SJSA1 (cell line): ENCODE data around the gene SLC22A3. TPM values are rescaled to one million over a fixed set of nuclear protein-coding genes. Genes with fewer than 3 reads are reported as not detected.
"Not testable (repeated sequence)": the region's sequence is repeated elsewhere in the genome, so short reads cannot be mapped to it uniquely, and the experiment has no call there.

Experiments
- DNase-seq, 2 experiments: peaks; one replicate each; pipeline ENCODE4 v3.0.0-alpha.2; 2015 to 2020; ENCODE audit warnings: low spot score in 2 of 2, low read depth in 1 of 2
- H3K27ac ChIP-seq: fragments of 250-450 bp; sonication (Bioruptor Pico); 2 replicates; pipeline ENCODE4 v1.5.1; 2020; ENCODE audit warnings: mild to moderate bottlenecking, moderate library complexity
- H3K27me3 ChIP-seq: fragments of 250-450 bp; sonication (Bioruptor Pico); replicated peaks from 2 replicates; pipeline ENCODE4 v1.5.1; 2020; ENCODE audit warnings: mild to moderate bottlenecking, moderate library complexity
- H3K36me3 ChIP-seq: fragments of 250-450 bp; sonication (Bioruptor Pico); 2 replicates; pipeline ENCODE4 v1.5.1; 2020; ENCODE audit warnings: mild to moderate bottlenecking
- H3K4me1 ChIP-seq: fragments of 250-450 bp; sonication (Bioruptor Pico); replicated peaks from 2 replicates; pipeline ENCODE4 v1.6.1; 2021; ENCODE audit warnings: mild to moderate bottlenecking
- H3K4me3 ChIP-seq: fragments of 250-450 bp; sonication (Bioruptor Pico); 2 replicates; pipeline ENCODE4 v1.5.1; 2020; ENCODE audit warnings: mild to moderate bottlenecking
- H3K9me3 ChIP-seq: fragments of 250-450 bp; sonication (Bioruptor Pico); replicated peaks from 2 replicates; pipeline ENCODE4 v1.5.1; 2020; ENCODE audit warnings: mild to moderate bottlenecking
- total RNA-seq: library from RNA; depleted of rRNA; stranded (reverse); fragments of >200 nt; shearing (Covaris generic); gene quantifications from 2 replicates; pipeline ENCODE4 v1.2.3, GENCODE V29; 2014

SLC22A3 gene
- total RNA-seq, 1 experiment from 2014 or later: not detected

DNA sequence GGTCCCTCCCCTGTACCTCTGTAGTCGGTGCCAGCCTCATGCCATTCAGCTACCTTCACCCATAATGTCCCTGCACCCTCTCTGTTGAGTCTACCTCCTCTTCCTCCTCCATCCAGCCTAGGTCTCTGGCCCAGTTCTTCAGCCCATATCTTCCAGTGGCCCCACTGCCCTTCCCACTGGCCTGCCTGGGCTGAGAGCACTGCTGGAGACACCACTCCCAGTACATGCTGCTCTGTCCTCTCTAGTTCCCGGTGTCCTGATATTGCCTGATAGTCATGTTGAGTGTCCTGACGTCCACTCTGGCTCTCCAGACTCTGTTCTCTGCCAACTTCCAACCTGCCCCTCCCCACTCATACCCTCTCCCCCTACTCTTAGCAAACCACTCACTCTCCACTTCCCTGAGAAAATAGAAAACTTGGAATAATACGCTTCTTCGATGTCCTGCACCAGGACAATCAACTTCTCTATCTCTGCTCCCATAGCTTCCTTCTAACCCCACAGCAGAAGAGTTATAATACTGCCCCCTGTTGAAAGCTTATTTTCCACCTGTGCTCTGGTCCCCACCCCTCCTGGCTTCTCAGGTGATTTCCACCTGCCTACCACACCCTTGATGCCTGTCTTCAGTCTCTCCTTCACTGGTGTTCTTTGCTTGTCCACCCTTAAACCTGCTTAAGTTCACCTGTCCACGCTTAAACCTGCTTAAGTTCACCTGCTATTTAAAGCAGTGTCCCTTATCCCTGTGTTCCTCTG is 19.8 kb downstream of the SLC22A3 start:
- no peak overlapping the region for H3K4me3 ChIP-seq
- no peaks in the 10 kb centered on the region for H3K9me3 ChIP-seq
- H3K27me3 ChIP-seq: no peaks in the 10 kb centered on the region
- no peak overlapping the region for H3K27ac ChIP-seq
- no peak for DNase-seq
- H3K4me1 ChIP-seq: no peaks in the 10 kb centered on the region
- no peaks in the 10 kb centered on the region for H3K36me3 ChIP-seq

DNA sequence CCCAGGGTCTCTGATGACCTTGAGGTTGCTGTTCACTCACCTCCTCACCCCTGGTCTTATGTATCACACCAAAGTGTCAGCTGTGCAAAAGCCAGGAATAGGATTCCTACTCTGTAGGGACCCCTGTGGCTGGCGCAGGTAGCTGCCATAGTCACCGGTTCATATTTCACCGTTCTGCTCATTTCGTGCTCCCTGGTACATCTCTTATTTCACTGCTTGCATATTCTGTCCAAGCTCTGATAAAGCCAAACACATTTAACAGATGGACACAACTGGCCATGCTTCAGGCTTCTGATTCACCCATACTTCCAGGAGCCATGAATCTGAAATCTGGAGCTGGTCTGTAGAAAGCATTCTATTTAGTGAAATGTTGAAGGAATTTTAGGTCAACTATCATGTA is 20.5 kb downstream of the SLC22A3 start:
- Histone ChIP-seq H3K4me3 (no peak overlapping the region), H3K36me3 (no peaks in the 10 kb centered on the region), H3K4me1 (no peaks in the 10 kb centered on the region), H3K27me3 (no peaks in the 10 kb centered on the region), H3K27ac (no peak overlapping the region), H3K9me3 (no peaks in the 10 kb centered on the region)
- DNase-seq: no peak

DNA sequence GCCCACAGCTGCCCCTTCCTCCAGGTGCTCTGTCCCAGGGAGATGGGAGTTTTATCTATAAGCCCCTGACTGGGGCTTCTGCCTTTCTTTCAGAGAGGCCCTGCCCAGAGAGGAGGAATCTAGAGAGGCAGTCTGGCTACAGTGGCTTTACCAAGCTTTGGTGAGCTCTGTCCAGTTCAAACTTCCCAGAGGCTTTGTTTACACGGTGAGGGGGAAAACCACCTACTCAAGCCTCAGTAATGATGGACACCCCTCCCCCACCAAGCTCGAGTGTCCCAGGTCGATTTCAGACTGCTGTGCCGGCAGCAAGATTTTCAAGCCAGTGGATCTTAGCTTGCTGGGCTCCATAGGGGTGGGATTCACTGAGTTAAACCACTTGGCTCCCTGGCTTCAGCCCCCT is 25.4 kb downstream of the SLC22A3 start:
- not testable (repeated sequence) for H3K9me3 ChIP-seq, H3K36me3 ChIP-seq, H3K27me3 ChIP-seq, H3K27ac ChIP-seq, H3K4me3 ChIP-seq, H3K4me1 ChIP-seq, DNase-seq

DNA sequence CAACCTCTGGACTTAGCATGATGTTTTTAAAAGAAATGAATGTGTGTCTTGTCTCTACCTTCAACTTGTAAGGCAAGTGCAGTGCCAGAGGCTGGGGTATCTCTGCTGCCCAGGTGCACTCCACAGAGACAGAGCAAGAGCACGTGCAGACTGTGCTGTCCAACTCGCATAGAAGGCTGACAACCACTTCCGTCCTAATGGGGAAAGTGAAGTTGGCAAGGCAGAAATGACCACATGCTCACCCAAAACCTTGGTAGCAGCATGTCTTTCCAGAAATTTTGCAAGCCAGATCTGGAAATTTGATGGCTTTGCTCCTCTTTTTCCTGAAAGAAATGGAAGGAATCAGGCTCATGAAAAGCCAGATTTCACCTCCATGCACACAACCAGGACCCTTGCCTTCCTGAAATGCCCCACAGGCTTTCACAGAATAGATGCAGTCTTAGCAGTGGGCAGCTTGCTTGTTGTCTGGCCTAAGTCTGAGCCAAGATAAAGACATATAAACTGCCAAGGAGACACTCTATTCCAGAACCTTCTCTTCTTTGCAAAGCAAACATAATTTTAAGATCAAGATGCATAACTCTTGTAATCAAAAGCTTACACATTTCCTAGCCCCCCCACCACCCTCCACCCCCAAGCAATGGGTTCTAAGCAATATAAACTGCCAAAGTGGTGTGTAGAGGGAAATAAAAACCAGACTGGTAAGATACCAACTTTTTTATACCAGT is 26.8 kb downstream of the SLC22A3 start:
- H3K27ac ChIP-seq: no peak overlapping the region
- 0 out of 2 replicates have a peak, but pooled peaks cover 4% of the 10 kb centered on the region for H3K27me3 ChIP-seq
- H3K36me3 ChIP-seq: no peaks in the 10 kb centered on the region
- no peak for DNase-seq
- no peaks in the 10 kb centered on the region for H3K9me3 ChIP-seq
- no peaks in the 10 kb centered on the region for H3K4me1 ChIP-seq
- H3K4me3 ChIP-seq: no peak overlapping the region

DNA sequence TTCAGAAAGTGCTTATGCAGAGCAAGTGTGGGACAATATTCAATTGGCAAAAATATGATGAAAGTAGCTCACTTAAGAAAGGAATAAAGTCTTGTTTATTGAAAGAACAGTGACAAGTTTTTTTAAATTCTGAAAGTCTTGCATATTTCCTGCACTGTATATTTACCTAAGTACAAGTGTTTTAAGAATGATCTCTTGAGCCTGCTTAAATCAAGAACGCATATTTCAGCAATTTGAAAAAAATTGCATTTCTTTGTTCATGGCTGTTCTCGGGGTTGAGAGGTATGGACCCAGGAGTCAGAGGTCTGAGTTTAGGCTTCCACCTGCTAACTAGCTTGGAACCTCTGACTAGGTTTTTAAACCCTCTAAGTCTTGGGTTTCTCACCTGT is 27.4 kb downstream of the SLC22A3 start:
- no peak overlapping the region for H3K4me3 ChIP-seq
- H3K36me3 ChIP-seq: no peaks in the 10 kb centered on the region
- no peak for DNase-seq

DNA sequence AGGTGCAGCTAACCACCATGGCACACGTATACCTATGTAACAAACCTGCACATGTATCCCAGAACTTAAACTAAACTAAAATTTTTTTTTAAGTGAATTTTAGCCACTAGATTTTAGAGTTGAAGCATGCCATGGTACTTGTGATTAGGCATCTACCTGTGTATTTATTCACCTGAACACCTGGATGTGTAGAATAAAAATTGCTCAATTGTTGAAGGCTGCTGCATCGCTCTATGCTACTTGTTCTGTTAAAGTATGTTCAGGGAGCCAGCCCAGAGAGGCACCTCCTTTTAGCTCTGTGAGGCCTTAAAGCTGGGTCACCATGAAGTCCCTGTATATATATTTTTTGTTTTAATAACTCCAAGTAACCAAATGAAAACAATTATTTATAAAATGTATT is 28.3 kb downstream of the SLC22A3 start:
- Histone ChIP-seq H3K4me3 (no peak overlapping the region), H3K27ac (no peak overlapping the region), H3K27me3 (0 out of 2 replicates have a peak, but pooled peaks cover 4% of the 10 kb centered on the region), H3K9me3 (no peaks in the 10 kb centered on the region), H3K4me1 (no peaks in the 10 kb centered on the region), H3K36me3 (no peaks in the 10 kb centered on the region)
- DNase-seq: no peak

More for the DNA sequence above, 27.4 kb downstream of the SLC22A3 start:
- no peaks in the 10 kb centered on the region for H3K4me1 ChIP-seq
- H3K9me3 ChIP-seq: no peaks in the 10 kb centered on the region
- H3K27ac ChIP-seq: no peak overlapping the region
- 0 out of 2 replicates have a peak, but pooled peaks cover 4% of the 10 kb centered on the region for H3K27me3 ChIP-seq

DNA sequence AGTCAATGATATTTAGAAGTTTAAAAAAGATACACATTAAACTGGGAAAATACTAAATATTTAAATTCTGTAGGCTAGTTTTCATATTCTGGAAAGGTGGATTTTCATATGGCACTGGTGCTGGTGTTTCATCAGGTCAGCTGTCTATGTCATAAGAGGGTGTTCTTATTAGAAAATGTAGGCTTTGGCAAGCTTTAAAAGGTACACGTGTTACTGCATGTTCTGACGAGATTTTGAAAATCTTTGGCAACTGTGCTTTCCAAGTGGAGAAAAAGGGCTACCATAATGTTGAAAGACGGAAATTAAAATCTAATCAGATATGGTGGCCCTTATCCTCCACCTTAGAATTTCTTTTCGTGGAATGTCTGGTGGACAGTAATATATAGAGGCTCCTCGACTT is 30.0 kb downstream of the SLC22A3 start:
- DNase-seq: no peak
- no peaks in the 10 kb centered on the region for H3K4me1 ChIP-seq
- no peaks in the 10 kb centered on the region for H3K36me3 ChIP-seq
- no peak overlapping the region for H3K4me3 ChIP-seq
- no peak overlapping the region for H3K27ac ChIP-seq
- 0 out of 2 replicates have a peak, but pooled peaks cover 4% of the 10 kb centered on the region for H3K27me3 ChIP-seq
- no peaks in the 10 kb centered on the region; the same call in 1 of the 2 replicates for H3K9me3 ChIP-seq

DNA sequence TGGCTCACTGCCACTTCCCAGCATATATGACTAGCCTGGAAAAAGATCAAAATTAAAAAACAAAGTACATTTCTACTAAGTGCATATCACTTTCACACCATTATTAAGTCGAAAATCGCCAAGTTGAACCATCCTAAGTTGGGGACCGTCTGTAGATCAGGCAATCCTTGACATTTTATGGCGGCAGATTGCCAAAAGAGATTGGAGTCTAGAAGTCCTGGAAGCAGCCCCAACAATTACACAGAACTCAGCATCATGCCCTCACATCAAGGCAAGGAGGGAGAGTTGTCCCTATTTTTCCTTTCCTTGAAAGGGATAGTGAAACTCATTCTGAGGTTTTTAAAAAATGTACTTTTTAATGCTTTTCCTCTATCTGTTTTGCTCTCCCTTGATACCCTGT is 30.7 kb downstream of the SLC22A3 start:
- Histone ChIP-seq H3K27ac (no peak overlapping the region), H3K27me3 (0 out of 2 replicates have a peak, but pooled peaks cover 4% of the 10 kb centered on the region), H3K36me3 (no peaks in the 10 kb centered on the region), H3K4me1 (no peaks in the 10 kb centered on the region), H3K9me3 (no peaks in the 10 kb centered on the region; the same call in 1 of the 2 replicates), H3K4me3 (no peak overlapping the region)
- DNase-seq: no peak

DNA sequence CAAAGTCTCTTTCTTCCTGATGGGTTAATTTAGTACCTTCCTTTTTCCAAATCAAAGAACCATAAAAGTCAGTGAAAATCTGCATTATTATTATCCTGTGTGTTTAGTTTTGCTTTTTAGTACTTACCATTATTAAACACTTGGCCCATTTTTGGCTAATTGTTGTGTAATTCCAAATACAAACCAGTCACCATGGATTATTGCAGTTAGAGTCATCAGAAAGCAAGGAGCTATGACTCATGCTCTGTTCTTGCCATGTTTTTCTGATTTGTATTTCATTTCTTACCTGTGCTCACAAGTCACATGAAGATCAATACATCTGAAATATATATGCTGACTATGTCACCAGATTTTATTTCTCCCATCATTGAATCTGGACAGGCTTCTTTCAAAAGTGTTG is 31.3 kb downstream of the SLC22A3 start:
- no peaks in the 10 kb centered on the region for H3K4me1 ChIP-seq
- no peak overlapping the region for H3K4me3 ChIP-seq
- no peaks in the 10 kb centered on the region for H3K36me3 ChIP-seq
- H3K27me3 ChIP-seq: 0 out of 2 replicates have a peak, but pooled peaks cover 4% of the 10 kb centered on the region
- no peak for DNase-seq
- no peaks in the 10 kb centered on the region; the same call in 1 of the 2 replicates for H3K9me3 ChIP-seq
- H3K27ac ChIP-seq: no peak overlapping the region

DNA sequence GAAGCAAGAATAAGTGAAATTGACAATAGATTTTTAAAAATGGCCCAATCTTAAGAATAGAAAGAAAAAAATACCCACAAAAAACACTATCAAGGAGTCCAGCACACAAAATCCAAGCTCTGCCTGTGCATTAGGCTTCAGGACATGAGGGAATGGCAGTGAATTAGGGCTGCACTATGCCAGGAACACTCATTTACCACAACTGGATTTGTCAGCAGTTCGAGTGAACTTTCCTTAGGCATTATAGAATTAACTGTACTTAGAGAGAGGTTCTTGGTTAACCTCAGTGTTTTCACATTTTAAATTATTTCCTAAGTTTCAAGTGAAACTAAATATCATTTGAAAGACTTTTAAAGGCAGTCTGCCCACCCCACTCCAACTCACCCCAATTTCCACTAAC is 34.8 kb downstream of the SLC22A3 start:
- no peak for DNase-seq
- Histone ChIP-seq H3K9me3 (no peaks in the 10 kb centered on the region; the same call in 1 of the 2 replicates), H3K36me3 (no peaks in the 10 kb centered on the region), H3K27ac (no peak overlapping the region), H3K4me3 (no peak overlapping the region), H3K27me3 (0 out of 2 replicates have a peak, but pooled peaks cover 4% of the 10 kb centered on the region), H3K4me1 (no peaks in the 10 kb centered on the region)

DNA sequence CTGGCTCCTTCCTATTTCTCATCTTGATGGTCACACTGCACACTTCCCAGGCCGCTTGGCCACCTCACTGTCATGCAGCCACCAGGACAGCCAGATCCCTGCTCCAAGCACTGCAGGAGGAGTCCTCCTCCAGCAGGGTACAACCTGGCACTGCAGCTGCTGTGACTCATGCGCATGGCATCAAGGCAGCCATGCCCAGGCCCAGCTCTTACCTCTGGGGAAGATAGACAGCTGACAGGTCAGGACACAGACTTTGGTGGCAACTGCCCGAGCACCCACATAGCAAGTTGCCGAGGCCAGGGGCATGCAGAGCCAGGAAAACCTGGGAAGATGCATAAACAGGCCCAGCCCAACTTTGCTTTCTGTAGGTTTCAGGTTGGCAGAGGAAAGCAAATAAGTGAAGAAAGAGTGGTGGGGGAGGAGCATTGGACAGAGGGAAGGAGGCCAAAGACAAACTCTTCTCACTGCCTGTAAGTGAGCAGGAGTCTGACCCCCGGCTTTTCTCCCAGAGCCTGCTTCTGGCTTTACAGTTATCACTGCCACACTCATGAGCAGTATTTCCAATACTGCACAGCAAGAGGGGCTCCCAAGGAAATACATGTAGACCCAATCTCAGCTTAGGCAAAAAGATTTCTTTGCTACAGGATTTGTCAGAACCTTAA is 38.8 kb downstream of the SLC22A3 start:
- Histone ChIP-seq H3K4me1 (no peaks in the 10 kb centered on the region), H3K27ac (no peak overlapping the region), H3K27me3 (no peaks in the 10 kb centered on the region), H3K4me3 (no peak overlapping the region), H3K9me3 (no peaks in the 10 kb centered on the region; the same call in 1 of the 2 replicates), H3K36me3 (no peaks in the 10 kb centered on the region)
- no peak for DNase-seq

DNA sequence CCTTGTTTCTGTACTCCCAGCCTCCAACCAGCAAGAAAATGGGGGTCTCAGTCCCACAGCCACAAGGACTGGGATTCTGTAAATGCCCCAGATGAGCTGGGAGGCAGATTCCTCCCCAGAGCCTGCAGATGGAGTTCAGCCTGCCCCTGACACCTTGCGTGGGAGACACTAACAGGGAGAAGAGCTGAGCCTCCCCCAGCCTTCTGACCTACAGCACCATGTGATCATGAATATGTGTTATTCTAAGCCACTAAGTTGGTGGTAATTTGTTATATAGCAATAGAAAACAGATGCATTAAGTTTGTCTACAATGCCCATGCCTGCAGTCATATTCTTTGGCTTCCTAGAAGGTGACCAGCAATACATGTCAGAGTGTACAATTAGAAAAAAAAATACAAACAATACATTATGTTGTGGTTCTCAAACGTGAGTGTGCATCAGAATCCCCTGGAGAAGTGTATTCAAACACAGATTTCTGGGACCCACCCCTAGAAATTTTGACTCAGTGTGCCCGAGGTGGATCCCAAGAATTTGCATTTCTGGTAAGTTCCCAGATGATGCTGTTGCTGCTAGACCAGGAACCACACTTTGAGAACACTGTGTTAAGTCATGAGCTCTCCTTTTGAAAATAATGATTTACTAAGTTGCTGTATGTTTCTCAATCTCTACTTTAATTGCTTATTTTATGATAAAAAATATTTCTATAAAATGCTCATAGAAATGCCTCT is 39.9 kb downstream of the SLC22A3 start:
- no peak for DNase-seq
- H3K36me3 ChIP-seq: no peaks in the 10 kb centered on the region
- no peak overlapping the region for H3K4me3 ChIP-seq
- no peaks in the 10 kb centered on the region for H3K9me3 ChIP-seq
- no peaks in the 10 kb centered on the region for H3K4me1 ChIP-seq
- no peaks in the 10 kb centered on the region for H3K27me3 ChIP-seq
- H3K27ac ChIP-seq: no peak overlapping the region

DNA sequence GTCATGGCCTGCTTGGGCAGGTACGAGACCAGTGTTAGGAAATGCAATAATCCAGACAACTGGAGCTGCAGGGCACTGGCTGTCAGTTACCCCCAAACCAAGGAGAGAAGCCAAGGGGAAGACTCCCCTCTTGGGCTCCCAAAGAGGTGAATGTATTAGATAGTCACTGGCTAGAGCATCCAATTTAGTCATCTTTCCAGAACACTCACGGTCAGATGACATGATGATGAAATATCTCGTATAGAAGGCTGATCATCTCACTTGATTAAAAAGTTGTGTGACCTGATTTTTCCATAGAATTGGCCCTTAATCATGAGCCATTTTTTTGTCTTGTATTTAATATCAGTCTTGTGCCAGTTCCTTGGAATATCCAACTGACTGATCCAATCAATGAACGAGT is 40.7 kb downstream of the SLC22A3 start:
- DNase-seq: no peak
- no peaks in the 10 kb centered on the region for H3K27me3 ChIP-seq

More for the DNA sequence above, 40.7 kb downstream of the SLC22A3 start:
- H3K4me1 ChIP-seq: no peaks in the 10 kb centered on the region
- H3K9me3 ChIP-seq: no peaks in the 10 kb centered on the region
- no peak overlapping the region for H3K27ac ChIP-seq
- no peak overlapping the region for H3K4me3 ChIP-seq
- no peaks in the 10 kb centered on the region for H3K36me3 ChIP-seq
